HepG2 (cell line): ENCODE data around the gene INF2. TPM values are rescaled to one million over a fixed set of nuclear protein-coding genes. Genes with fewer than 3 reads are reported as not detected.

Experiments
- BATF2 ChIP-seq: sonication (generic); formaldehyde crosslinking; IDR thresholded peaks from 2 replicates; pipeline ENCODE4 v1.8.0; 2022; ENCODE audit warnings: mild to moderate bottlenecking, missing genetic modification reagents, moderate library complexity
- BCLAF1 ChIP-seq: fragments of 450-650 bp; IDR thresholded peaks from 2 replicates; pipeline ENCODE4 v1.6.1; 2017; ENCODE audit warnings: mild to moderate bottlenecking
- FIP1L1 ChIP-seq: fragments of 200-400 bp; formaldehyde crosslinking; IDR thresholded peaks from 2 replicates; pipeline ENCODE4 v1.6.1; 2018; ENCODE audit warnings: low read depth, mild to moderate bottlenecking, low read length, moderate library complexity, borderline replicate concordance; ENCODE audit not compliant: insufficient read depth
- GATAD1 ChIP-seq: IDR thresholded peaks from 2 replicates; pipeline ENCODE4 v1.6.1; 2016; ENCODE audit warnings: missing genetic modification reagents, missing compliant biosample characterization
- HOXA3 ChIP-seq: sonication (generic); formaldehyde crosslinking; IDR thresholded peaks from 2 replicates; pipeline ENCODE4 v1.5.0; 2020; ENCODE audit warnings: missing genetic modification reagents
- KDM2A ChIP-seq: sonication (generic); formaldehyde crosslinking; IDR thresholded peaks from 2 replicates; pipeline ENCODE4 v1.4.0; 2020; ENCODE audit warnings: low read depth, missing genetic modification reagents, borderline replicate concordance
- MAFF ChIP-seq: IDR thresholded peaks from 2 replicates; pipeline ENCODE4 v1.6.1; 2011; ENCODE audit warnings: low read depth, low read length, improper control_type of control experiment
- UBTF ChIP-seq: sonication (generic); formaldehyde crosslinking; IDR thresholded peaks from 2 replicates; pipeline ENCODE4 v1.4.0; 2020; ENCODE audit warnings: mild to moderate bottlenecking, missing genetic modification reagents
- ZC3H4 ChIP-seq: sonication (generic); formaldehyde crosslinking; IDR thresholded peaks from 2 replicates; pipeline ENCODE4 v1.4.0; 2020; ENCODE audit warnings: missing genetic modification reagents, borderline replicate concordance
- ZNF160 ChIP-seq: sonication (generic); formaldehyde crosslinking; IDR thresholded peaks from 2 replicates; pipeline ENCODE4 v1.8.0; 2022; ENCODE audit warnings: mild to moderate bottlenecking, inconsistent platforms, missing genetic modification reagents
- ZNF274 ChIP-seq: sonication (generic); formaldehyde crosslinking; IDR thresholded peaks from 2 replicates; pipeline ENCODE4 v1.5.1; 2020; ENCODE audit warnings: mild to moderate bottlenecking, missing genetic modification reagents
- ZNF703 ChIP-seq: sonication (generic); formaldehyde crosslinking; IDR thresholded peaks from 2 replicates; pipeline ENCODE4 v1.5.1; 2020; ENCODE audit warnings: missing genetic modification reagents, mild to moderate bottlenecking, moderate library complexity, borderline replicate concordance
- ZNF841 ChIP-seq: sonication (generic); formaldehyde crosslinking; IDR thresholded peaks from 2 replicates; pipeline ENCODE4 v1.8.1; 2023; ENCODE audit warnings: missing genetic modification reagents, borderline replicate concordance
- ZSCAN12 ChIP-seq: sonication (generic); formaldehyde crosslinking; IDR thresholded peaks from 2 replicates; pipeline ENCODE4 v1.9.0; 2021; ENCODE audit warnings: mild to moderate bottlenecking, missing genetic modification reagents
- polyA plus RNA-seq, 8 experiments: library from polyadenylated mRNA; depleted of rRNA in 3 of 8; stranded (reverse) in 7 of 8; unstranded in 1 of 8; fragments of >200 nt; fragmentation: Illumina TruSeq in 4 of 8; extraction: Trizol in 4 of 8; gene quantifications; 2 replicates each; pipeline versions ENCODE4 v1.2.1 to v1.2.3, GENCODE V29; 2011 to 2016; ENCODE audit warnings: low read depth in 4 of 8, missing spikeins in 1 of 8, mixed read lengths in 1 of 8; ENCODE audit not compliant: insufficient read depth in 1 of 8
- total RNA-seq, 5 experiments: library from RNA; depleted of rRNA; stranded (reverse); fragments of >200 nt; fragmentation: Illumina TruSeq; extraction: Trizol; gene quantifications; 2 replicates each; pipeline ENCODE4 v1.2.3, GENCODE V29; 2016; ENCODE audit warnings: low read depth in 1 of 5
- TF ChIP-seq, protein P1 (sequence below): sonication (generic); formaldehyde crosslinking; IDR thresholded peaks from 2 replicates; pipeline ENCODE4 v1.5.0; 2020; ENCODE audit warnings: mild to moderate bottlenecking, missing genetic modification reagents, borderline replicate concordance

The INF2 gene
- total and polyA plus RNA-seq, 2 of the 13 experiments (the other 11 are each of a cell fraction or from before 2014, with no cell fraction given) = 16.4 to 26.4 TPM

DNA sequence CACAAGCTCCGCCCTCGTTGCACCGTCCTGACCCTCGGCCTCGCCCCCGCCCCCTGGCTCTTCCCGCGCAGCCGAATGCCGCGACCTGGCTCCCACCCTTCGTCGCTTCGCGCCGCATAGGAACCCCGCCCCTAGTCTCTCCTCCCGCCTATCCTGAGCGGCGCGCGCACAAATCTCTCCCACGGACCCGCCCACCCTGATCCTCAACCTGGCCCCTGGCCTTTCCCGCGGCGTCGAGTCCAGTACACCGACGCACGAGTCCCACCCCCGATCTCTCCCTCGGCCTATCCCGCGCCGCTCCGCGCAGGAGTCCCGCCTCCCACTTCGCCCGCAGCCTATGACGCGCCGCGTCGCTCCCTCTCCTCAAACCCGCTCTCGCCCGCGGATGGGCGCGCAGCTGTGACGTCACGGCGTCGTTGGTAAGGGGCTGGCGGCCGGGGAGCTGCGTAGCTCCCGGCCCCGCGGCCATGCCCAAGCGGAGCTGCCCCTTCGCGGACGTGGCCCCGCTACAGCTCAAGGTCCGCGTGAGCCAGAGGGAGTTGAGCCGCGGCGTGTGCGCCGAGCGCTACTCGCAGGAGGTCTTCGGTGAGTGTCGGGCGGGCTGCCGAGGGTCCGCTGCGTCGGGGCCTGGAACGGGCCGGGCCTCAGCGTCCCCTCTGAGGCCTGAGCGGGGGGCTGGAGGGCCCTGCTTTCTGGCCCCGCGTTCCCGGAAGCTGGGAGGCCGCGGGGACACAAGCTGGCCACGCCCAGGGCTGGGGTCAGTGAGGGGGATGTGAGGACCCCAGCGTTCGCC is 63.5 kb downstream of the INF2 start, which contains the start of gene SIVA1 (continued):
- TF ChIP-seq, protein P1, sequence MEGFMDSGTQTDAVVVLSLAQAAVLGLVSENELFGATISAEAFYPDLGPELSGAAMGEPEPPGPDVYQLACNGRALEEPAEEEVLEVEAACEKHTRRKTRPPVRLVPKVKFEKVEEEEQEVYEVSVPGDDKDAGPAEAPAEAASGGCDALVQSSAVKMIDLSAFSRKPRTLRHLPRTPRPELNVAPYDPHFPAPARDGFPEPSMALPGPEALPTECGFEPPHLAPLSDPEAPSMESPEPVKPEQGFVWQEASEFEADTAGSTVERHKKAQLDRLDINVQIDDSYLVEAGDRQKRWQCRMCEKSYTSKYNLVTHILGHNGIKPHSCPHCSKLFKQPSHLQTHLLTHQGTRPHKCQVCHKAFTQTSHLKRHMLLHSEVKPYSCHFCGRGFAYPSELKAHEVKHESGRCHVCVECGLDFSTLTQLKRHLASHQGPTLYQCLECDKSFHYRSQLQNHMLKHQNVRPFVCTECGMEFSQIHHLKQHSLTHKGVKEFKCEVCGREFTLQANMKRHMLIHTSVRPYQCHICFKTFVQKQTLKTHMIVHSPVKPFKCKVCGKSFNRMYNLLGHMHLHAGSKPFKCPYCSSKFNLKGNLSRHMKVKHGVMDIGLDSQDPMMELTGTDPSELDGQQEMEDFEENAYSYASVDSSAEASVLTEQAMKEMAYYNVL (CRISPR knock-in tag) = peak; percentile 25; the same call in 1 of the 2 replicates
- TF ChIP-seq BCLAF1 (no peak), FIP1L1 (peak; percentile 85; the same call in 1 of the 2 replicates), BATF2 (CRISPR knock-in tag) (no peak; the same call in 1 of the 2 replicates), UBTF (CRISPR knock-in tag) (peak; percentile 76), ZNF703 (CRISPR knock-in tag) (no peak; the same call in 1 of the 2 replicates), ZNF274 (CRISPR knock-in tag) (peak; percentile 85), KDM2A (CRISPR knock-in tag) (peak; percentile 100), ZC3H4 (CRISPR knock-in tag) (0 out of 2 replicates have a peak, but pooled peaks have one; percentile 44), ZSCAN12 (no peak; the same call in 1 of the 2 replicates), ZNF160 (CRISPR knock-in tag) (0 out of 2 replicates have a peak, but pooled peaks have one; percentile 15), MAFF (no peak), ZNF841 (CRISPR knock-in tag) (0 out of 2 replicates have a peak, but pooled peaks have one; percentile 75), GATAD1 (peak; percentile 94), HOXA3 (peak; percentile 99)
